D341Med (cell line): ENCODE data around the gene GPR160.

Experiments used
- DNase-seq: peaks from one replicate; pipeline ENCODE4 v3.0.0; 2012; ENCODE audit warnings: low spot score

GPR160 gene

GRCh38 chr3:170027233-170028102 lies 10.3 kb upstream of the GPR160 start:
- DNase-seq, result no peak

GRCh38 chr3:170033489-170033888 lies 4.3 kb upstream of the GPR160 start:
- DNase-seq, result no peak

- peak; percentile 58 for DNase-seq
Observed at GRCh38 chr3:170038434-170039110, 777 bp downstream of the GPR160 start.

- no peak for DNase-seq
Observed at GRCh38 chr3:170040418-170040817, 2.6 kb downstream of the GPR160 start.

GRCh38 chr3:170043506-170043905 lies 5.7 kb downstream of the GPR160 start:
- DNase-seq, result no peak

- no peak for DNase-seq
Observed at GRCh38 chr3:170044271-170044670, 6.5 kb downstream of the GPR160 start.

GRCh38 chr3:170044795-170045244 lies 7.0 kb downstream of the GPR160 start:
- no peak for DNase-seq

- DNase-seq, result no peak
Observed at GRCh38 chr3:170046269-170047132, 8.7 kb downstream of the GPR160 start.

GRCh38 chr3:170047133-170047404 lies 9.3 kb downstream of the GPR160 start:
- no peak for DNase-seq

- DNase-seq, result no peak
Observed at GRCh38 chr3:170049146-170050000, 11.6 kb downstream of the GPR160 start.

GRCh38 chr3:170050753-170051152 lies 13.0 kb downstream of the GPR160 start:
- no peak for DNase-seq

- DNase-seq, result no peak
Observed at GRCh38 chr3:170052398-170052797, 14.6 kb downstream of the GPR160 start.

GRCh38 chr3:170054204-170054603 lies 16.4 kb downstream of the GPR160 start:
- DNase-seq, result peak; percentile 46

GRCh38 chr3:170055209-170055608 lies 17.4 kb downstream of the GPR160 start:
- DNase-seq, result no peak

- DNase-seq, result no peak
Observed at GRCh38 chr3:170056710-170057454, 19.1 kb downstream of the GPR160 start.

GRCh38 chr3:170057550-170057949 lies 19.8 kb downstream of the GPR160 start:
- no peak for DNase-seq

- DNase-seq, result no peak
Observed at GRCh38 chr3:170058127-170058526, 20.3 kb downstream of the GPR160 start.

- no peak for DNase-seq
Observed at GRCh38 chr3:170059447-170059846, 21.7 kb downstream of the GPR160 start.

GRCh38 chr3:170062068-170062467 lies 24.3 kb downstream of the GPR160 start:
- DNase-seq, result no peak

GRCh38 chr3:170062769-170063168 lies 25.0 kb downstream of the GPR160 start:
- DNase-seq, result no peak

GRCh38 chr3:170063691-170064090 lies 25.9 kb downstream of the GPR160 start:
- no peak for DNase-seq
